GM18868 (cell line): ENCODE data around the gene ENOX1.

Experiments used
- ATAC-seq: cut with Tn5 transposase; IDR thresholded peaks from one replicate; pipeline ENCODE4 v1.9.1; 2021; ENCODE audit warnings: mild to moderate bottlenecking, moderate library complexity; ENCODE audit not compliant: unreplicated experiment

Gene ENOX1

DNA sequence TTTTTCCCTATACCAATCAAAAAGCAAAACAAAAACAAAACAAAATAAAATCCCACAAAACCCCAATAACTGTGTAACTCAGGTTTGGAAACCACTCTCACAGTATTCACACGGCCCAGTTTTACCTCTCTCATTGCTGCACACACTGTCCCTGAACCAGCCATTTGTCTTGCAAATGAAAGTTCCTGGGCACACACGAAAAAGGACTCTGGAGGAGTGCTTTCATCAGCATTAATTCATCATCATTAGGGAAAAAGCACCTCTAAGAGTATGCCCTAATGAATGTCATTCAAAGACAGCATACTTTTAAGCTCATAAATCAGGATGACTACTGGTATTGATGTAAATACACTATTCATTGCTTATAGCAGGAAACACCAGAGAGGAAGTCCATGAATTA is 457.1 kb downstream of the ENOX1 start:
- ATAC-seq, result no peak

DNA sequence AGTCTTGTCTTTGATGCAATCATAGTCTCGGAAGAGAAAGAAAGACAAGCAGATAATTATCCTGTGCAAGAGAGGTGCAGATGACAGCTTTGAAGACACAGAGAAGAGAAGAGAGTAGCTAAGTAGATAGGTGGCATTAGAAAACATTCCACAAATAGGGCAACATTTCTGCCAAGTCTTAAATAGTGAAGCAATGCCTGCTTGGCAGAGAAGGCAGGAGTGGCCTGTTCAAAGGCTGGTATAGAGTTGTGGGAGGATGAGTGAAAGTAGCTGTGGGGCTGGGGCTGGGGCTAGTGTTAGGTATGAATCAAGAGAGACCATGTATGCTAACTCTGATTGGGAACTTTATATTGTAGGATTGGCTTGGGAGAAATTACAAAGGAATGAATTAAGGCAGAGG is 457.9 kb downstream of the ENOX1 start:
- no peak for ATAC-seq

DNA sequence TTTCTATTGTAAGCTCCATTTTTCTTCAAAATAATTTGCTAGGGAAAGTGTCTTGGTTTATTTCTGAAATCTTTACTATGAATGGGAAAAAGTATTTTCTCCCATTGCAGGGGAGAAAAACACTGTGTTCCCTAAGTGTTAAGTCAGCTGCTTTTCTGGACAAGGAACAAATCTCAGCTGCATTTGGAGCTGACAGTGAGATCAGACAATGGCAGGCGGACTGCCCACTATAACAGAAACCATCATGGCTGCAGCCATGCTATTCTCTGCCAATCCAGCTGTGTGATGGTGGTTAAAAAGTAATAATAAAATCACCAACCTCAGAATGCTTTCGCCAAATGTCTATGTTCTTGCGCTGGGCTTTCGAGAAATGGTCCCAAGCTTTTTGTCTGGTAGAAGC is 460.7 kb downstream of the ENOX1 start:
- ATAC-seq, result no peak

DNA sequence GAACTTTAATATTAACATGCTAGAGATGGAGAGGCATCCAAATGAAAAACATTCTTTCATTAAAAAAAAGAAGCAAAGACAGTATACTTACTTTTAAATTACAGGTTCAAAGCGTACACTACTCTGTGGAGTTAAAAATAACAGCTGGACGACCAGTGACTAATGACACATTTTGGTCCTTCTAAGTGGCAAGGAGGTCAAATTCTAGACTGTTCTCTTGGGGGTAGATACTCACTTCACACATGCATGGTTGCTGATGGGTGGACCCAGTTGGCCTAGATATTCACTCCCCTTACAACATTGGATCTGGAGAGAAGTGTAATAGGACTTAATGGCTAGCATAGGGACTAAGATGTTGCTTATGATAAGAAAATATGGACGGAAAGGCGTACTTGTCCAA is 461.1 kb downstream of the ENOX1 start:
- no peak for ATAC-seq

DNA sequence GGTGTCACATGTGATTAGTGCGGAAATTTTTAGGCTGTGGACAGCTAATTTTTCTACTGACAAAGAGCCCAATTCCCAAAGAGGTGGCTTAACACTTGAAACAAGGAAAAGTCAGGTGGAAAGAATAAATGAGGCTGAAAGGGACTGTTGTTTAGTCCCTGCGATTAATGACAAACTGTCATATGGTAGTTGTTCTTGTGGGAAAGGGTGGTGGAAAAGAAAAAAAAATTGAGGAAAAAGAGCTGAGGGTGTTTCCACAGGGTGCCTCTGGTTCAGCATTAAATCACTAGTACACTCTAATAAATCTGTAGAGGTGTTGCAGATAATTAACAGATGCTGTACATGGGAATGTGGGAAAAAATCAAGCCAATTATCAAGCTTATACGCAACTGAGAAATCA is 462.6 kb downstream of the ENOX1 start:
- no peak for ATAC-seq

DNA sequence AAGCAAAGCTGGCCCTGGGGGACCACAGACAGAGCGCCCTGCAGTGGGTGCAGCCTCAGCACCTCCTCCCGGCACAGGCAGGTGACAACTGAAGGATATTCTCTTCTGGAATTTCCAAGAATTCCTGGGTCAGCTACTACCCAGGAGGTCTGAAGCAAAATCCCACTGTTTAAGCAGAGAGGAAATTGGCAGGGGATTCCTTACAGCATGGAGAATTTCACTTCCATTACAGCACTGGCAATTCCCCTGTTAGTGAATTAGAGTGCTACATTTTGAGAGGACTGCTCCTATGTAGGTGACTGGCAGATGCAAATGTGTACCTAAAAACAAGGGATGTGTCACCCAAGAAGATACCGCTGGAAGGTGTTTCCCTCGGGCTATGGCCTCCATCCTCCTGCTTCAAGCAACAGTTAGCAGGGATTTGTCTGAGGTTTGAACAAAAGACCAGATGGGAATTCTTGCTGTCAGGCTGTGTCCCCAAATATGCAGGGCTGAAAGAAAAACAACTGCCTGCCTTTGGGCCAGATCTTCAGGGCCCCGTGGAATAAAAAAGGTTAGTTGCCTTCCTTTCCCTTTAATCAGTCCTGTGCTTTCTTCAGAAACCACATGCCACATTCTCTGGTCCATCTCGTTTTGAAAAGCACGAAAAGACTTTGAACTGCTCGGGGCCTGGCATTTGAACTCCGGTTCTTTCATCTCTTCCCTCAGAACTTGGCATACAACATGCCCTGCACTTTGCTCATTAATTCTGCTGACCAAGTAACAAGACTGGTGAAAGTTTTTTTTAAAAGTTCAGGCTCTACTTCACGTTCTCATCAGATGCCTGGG is 466.9 kb downstream of the ENOX1 start:
- no peak for ATAC-seq

DNA sequence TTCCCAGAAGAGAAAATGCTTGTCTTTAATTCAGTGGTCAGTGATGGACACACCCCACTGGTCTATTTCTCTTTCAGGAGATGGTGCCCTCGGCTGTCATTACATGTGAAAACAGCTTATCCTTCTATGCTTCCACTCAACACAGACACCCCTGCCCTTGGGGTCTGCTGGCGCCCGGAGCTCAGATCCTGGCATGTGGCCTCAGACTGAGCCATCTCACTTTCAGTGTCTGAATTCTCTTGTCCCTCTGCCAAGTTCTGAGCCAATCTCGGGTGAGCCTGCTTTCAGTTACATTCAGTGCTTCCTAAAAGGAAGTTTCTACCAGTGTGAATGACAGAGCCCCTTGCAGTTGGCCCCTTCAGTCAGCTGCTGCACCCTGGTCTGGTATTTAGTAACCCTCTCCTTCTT is 469.8 kb downstream of the ENOX1 start:
- no peak for ATAC-seq

DNA sequence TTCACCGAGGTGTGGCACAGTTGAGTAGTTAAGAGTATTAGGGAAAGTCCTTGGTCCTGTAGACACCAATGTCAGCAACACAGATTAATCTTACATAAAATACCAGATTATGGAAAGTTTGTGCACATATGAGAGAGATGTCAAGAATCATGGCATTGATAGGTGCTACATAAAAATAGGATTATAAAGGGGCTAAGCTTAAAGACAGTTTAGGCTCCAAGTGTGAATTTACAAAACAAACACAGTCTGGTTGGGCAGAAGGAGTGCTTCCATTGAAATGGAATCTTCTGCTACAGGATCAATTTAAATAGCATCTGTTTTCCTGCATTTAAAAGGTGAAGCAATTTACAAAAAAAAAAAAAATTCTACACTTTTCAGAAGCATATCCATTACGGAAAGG is 470.5 kb downstream of the ENOX1 start:
- ATAC-seq, result no peak

DNA sequence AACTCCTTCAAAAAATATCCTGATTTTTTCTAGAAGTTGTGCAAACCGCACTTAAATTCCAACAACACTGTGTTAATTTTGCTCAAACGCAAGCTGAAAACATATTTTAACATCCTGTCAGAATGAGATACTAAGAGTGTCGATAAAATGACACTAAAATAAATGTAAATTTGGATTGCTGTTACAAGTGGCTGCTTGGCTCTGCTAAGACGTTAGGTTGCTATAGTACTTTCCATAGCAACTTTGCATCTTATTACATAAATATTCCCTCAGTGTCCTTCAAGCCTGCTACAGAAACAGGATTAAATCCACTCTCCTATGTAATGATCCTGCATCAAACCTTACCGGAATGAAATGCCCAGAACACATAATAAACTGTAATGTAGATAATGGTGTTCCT is 471.2 kb downstream of the ENOX1 start:
- ATAC-seq, result no peak

DNA sequence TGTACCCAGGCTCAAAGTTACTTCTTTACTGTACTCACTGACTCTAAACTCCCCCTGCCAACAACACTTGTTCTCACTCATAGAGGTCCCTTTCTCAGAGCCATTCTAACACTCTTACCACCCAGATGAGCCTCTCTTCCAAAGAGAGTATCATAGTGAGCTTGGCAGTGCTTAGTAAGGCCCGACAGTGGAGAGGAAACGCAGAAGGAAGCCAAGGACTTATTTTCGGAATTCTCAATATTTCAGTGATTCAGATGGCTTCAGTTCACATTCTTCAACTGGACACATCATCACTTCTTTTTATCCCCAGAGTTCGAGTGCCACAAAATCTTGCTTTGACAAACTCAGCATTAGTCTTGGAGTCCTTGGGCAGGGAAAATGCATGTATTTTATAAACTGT is 477.5 kb downstream of the ENOX1 start:
- ATAC-seq, result no peak

DNA sequence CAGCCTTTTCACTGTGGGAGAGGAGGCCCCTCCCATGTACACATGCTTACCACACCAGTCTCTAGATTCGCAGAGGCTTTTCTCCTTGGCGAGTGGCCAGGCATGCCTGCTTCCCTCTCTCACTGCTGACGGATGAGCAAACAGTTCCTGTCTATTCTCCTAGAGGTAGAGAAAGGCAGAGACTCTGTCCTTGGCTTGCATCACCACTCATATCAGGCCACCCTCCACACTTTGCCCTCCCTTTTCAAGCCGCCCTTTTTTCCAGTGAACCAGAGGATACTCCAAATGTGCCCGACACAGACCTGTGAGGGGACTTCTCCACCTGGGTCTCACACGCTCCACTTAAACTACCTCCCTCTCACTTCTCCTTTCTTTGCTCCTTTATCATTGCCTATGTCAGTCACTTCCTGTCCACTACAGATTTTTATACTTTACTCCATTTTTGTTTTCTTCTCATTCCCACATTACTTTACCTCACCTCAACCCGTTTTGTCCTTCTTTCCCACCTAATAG is 478.8 kb downstream of the ENOX1 start:
- peak; percentile 91 for ATAC-seq

DNA sequence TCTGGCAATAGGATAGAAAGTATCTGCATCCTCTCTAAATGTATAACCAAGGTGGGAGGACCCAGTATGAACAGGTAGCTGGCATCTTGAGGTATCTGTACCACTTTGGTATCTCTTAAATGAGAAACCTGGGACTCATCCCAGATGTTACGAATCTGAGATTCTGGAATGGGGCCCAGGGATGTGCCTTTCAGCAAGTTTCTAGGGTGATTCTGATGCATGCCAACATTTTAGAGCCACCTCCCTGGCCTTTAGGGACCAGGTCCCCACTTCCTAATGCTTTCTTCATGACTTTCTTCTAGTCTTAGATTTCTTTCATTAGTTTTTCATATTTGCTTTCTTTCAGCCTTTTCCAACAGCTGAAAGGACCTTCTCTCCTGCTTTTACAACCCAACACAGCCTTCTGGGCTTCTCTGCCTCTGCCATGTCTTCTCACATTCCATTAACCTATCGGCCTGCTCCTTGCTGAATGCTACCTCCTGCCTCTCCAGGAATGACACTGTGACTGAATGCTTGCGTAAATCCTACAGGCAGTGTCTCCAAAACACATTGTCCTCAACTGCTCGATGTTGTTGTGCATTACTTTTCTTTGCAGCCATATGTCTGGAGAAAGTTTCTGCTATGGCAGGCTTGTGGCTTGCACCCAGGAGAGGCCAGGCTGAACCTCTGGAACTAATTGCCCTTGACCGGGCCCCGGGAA is 479.4 kb downstream of the ENOX1 start:
- no peak for ATAC-seq

DNA sequence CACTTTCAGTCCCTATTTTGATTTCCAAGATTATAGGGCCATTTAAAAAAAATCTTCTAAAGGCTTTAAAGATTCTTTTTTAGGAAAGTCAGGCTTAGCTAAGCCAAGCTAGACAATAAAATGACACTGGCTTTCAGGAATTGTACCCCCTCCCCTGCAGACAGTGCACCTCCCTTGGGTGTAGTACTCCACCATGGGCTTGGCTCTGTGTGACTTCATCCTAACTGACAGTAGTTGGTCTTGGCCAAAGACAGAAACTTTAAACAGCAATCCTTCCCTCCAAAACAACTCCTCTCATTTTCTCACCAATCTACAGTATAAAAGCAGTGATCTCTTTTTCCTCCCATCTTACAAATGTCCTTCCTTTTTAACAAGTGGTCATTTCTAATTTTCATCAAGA is 480.4 kb downstream of the ENOX1 start:
- ATAC-seq, result no peak

DNA sequence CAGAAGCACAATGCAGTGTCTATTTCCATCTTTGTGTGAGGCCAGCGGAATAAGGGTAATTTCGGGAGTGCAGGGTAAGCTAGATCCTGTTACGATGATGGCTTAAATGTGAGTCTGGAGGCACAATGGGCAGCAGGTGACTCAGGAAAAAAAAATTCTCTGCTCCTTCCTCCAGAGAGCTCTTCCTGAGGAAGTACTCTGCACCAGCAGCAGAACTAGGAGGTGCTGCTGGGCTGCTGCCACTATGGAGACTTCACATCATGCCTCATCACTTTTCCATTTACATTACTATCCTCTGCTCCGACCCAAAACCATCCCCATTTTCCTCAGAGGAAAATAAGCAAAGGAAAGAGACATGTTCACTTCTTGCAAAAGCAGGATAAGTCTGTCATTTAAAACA is 481.4 kb downstream of the ENOX1 start:
- no peak for ATAC-seq

DNA sequence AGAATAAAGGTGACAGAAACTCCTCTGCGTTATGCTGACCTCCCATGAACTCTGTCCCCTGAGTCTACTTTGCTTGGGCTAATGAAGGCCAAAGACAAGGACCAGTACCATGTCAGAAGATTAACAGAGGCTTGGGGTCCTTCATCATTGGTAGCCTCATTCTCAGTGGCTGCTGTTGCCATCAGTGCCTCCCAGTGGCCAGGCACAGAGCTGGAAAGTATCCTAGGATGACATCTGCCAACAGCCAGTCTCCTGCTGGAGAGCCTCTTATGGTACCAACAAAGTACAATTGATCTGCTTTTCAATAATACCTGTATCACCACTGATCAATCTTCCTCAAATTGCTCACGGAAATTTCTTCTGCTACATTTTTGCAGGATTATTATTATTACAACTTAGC is 481.8 kb downstream of the ENOX1 start:
- no peak for ATAC-seq

DNA sequence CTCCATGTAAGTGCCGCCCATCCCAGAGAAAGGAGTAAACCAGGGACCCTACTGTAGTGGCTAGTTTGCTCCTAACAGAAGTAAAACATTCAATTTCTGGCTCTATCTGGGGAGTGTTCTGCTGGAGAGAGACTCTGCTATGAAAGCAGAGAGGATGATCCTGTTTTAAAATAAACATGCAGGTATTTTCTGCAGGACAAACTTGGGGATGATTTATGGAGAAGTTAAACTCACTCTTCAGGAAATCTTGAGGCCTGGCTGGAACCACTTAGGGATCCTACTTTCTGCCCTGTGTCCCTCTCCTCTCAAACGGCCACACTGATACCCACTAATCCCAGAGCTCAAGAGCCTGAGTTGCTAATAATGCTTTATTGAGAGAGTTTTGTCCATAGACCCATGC is 482.3 kb downstream of the ENOX1 start:
- ATAC-seq, result no peak

DNA sequence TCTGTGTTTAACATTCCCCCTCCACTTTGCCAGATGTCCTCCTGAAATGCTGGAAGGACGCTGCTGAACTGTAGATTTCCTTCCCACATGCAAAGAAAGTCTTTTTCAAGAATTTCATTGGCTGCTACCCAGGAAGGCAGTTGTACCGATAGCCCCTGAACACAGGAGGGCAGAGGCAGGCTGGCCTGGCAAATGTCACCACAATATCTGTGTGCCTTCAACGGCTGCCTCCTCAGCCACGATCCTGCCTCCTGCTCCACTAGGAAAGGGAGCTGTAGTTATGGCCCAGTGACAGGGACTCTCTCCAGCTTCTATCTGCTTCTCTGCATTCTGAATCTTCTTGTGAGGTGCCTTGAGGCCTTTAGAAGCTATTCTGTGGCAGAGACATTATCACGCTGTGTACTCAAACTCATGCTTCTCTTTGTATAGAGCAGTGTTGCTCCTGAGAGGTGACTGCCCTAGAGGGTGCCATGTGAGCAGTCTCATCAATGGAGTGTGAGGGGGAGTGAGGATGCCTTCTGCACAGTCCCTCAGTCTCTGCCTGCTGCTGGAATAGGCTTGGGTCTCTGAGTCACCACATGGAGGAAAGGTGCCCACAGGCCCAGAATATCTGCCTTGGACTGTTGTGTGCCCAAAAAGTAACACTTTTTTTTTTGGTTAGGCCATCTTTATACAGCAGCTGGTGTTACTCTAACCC is 483.6 kb downstream of the ENOX1 start:
- ATAC-seq, result peak; percentile 35

DNA sequence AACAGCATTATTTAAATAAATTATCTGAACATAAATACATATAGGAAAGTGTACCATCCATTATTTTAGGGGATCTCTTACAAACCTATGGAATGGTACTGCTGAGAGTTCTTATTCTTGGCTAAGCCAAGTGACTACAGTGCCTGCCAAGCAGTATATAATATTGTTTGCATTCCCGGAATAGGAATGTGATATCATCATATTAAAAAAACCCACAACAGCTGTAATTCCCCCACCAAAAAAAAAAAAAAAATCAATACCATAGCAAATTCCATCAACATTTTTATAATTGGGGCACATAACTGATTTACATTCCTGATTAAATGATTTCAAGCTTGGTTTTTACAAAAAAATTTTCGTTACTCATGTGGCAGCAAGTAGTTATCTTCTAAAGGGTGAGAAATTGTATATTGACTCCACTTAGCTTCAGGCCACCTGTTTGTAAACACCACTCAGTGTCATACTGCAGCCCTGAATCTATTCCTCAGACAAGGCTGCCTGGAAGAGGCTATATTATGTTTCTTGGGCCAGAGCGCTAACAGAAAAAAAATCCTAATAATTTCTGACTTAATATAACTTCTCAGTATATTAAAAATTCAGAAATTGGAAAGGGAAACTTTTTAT is 485.3 kb downstream of the ENOX1 start:
- ATAC-seq, result no peak

DNA sequence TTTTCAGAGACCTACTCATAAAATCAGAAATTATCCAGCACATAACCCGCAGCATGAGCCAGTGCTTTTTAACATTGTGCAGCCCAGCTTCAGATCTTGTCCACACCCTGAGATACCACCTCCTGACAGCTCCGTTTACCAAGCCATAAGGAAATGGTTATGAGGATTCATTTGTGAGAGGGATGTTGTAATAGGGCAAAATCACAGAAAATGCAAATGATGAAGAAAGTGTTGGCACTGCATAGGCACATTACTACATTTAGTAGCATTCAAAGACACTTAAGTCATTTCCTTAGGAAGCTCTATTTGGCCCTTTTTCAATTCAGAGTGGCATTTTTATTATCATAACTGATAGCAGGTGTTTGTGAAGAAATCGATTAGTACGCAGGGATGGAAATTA is 485.9 kb downstream of the ENOX1 start:
- no peak for ATAC-seq

DNA sequence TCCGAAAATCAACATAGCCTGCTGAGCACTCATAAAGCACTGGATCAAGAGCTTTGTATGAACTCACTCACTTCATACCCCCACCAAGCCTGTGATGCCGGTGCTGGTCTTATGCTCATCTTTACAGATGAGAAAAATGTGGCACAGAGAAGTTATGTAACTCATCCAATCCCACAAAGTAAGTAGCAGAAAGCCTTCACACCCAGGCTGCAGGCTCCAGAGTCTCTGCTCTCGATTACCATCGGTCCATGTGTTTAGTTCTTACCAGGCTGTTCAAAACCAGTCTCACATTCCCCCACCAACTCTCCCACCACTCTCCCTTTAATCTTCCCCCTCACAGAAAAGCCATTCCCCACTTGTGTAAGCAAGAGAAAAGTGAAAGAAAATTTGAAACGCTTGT is 487.4 kb downstream of the ENOX1 start:
- ATAC-seq, result no peak

DNA sequence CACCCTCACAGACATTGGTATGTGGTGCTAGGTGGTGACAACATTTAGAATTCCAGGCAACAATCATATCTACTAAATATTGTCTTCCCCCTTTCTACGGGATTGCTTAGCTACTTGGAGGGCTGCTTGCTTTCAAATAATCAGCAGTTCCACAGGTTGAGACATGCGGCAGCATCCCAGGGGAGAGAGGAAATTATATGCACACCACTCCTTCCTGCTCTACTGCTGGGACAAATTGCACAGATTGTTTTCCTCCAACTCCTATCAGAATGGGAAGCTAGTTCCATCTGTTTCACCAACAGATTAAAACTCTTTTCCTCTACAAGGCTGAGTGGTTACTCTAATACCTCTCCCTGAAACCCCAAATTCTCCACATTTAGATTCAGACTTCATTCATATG is 488.0 kb downstream of the ENOX1 start:
- ATAC-seq, result no peak
